HG03378 (cell line): Measurements from ENCODE around the gene PDLIM3.

ENCODE experiments used
- ATAC-seq: cut with Tn5 transposase; IDR thresholded peaks from one replicate; pipeline ENCODE4 v1.9.1; 2021; ENCODE audit warnings: mild to moderate bottlenecking, moderate library complexity; ENCODE audit not compliant: unreplicated experiment

The PDLIM3 gene

DNA sequence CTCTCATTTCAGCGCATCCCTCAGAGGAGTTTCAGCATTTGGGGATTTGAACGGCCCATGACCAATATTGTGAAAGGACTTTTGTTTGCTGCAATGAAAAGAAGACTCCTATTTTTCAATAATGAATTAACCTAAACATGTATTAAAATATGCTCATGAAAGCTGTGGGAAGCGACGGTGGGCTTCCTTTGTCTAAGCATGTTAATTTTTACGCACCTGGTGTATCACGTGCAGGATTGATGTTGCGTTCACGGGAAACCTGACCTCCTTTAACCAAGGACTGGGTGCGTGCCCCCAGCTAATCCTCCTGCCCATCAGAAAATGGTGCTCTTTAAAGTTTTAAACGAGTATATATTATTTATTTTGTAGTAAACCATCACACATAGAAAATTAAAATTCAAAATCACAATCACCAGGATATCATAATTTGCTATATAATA lies 63.2 kb downstream of the PDLIM3 start:
- peak; percentile 7 for ATAC-seq

DNA sequence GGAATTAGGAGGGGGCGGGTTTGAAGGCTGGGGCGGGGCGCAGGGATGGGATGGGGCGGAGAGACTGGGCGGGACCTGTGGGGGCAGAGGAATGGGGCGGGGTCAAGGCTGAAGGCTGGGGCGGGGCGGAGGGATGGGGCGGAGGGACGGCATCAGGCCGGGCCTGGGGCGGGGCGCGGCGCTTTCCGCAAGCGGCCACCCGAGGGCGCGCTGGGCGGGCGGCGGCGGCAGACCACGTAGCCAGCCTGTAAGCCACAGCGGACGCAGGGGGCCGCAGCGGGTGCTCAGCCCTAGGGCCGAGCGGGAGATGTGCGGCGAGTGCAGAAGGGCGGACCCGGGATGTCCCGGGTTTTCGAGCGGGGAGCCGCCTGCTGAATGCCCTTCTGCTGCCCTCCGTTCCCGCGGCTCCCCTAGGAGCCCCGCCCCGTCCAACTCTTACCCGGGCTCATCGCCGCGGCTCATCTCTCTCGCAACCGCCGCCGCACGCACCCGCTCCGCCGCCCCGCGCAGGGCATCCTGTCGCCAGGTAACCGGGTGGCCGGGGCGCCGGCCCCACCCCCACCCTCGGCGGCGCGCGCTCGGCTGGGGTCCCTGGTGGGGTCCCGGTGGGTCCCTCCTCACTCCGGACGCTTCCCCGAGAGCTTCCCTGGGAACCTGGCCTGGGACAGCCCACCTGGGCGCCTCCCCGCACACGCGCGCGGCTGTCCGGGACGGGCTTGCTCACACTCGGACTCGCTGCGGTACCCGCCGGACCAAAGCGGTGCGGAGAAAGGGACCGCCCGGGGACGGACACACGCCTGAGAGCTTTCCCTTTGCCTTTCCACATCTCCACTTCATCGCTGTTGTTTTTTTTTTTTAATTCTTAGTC lies 63.8 kb downstream of the PDLIM3 start, which contains the start of gene CCDC110:
Gene CCDC110 (minus strand): TSS at position 499 of the 868 bp plus-strand sequence. CDS start 50 bp downstream, at position 449.
- peak; percentile 57 for ATAC-seq

DNA sequence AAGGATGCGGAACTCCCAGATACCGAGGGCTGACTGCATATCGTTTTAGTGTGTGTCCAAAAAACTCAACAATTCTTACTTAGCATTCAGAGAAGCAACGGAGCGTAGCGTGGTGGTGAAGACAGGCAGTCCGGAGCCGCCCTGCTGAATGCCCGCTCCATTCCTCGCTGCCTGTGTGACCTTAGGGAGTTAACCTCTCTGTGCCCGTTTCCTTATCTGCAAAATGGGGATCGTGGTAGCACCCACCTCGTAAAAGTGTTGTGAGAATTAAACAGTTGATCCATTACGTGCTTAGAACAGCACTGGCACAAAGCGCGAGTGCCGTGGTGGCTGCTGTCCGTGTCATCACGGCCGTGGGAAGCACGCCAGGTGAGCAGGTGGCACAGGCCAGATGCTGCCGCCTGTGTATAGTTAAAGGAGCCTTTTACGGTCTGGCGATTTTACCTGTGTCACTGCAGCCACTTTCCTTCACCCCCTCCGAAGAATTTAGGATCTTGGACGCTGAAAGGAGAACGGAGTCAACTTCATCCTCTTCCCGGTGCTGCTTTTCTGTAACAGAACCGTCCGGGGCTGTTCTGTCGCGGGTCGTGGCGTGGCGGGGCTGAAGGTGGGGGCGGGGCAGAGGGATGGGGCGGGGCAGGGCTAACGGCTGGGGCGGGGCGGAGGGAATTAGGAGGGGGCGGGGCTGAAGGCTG lies 64.7 kb downstream of the PDLIM3 start:
- ATAC-seq, result no peak

DNA sequence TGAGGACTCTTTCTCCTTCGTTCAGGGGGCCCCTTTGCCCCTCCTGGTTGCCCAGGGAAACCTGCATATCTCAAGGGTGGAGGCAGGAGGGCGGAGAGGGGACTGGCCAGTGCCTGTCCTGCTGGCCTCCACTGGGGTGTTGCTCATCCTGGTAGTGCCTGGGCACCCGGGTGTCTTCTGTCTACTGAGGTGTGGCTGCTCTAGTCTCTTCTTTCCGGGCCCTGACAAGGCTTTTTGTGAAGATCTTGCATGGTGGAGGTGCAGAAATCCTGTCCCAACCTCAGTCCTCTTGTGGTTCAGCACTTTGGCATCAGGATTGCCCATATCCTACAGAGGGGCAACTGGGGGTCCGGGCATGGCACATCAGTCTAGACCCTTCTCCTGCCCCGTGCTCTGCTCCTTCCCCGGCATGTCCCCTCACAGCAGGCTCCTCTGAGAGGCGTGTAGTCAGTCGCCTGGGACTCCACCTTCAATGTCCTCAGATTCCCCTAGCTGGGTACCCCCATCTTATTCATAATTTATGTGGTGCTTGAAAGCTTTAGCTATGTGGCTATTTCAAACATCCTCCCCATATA lies 65.6 kb downstream of the PDLIM3 start:
- ATAC-seq, result no peak

DNA sequence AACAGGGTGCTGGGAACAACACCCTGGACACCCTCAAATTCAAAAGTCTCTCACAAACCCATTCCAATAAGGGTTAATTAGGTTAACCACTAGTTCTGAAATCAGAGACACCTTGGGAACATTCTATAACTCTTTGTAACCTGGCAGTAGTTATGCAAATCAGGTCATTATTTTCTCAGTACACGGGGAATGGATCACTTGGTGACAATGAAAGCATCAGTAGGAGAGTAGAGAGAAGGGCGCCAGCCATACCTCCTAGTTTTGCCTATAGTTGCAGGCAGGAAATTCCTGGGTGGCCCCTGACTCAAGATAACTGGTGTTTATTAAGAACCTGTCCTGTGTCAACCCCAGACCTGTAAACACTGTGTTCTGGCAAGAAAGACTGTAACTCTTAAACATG lies 66.3 kb downstream of the PDLIM3 start:
- ATAC-seq, result no peak

DNA sequence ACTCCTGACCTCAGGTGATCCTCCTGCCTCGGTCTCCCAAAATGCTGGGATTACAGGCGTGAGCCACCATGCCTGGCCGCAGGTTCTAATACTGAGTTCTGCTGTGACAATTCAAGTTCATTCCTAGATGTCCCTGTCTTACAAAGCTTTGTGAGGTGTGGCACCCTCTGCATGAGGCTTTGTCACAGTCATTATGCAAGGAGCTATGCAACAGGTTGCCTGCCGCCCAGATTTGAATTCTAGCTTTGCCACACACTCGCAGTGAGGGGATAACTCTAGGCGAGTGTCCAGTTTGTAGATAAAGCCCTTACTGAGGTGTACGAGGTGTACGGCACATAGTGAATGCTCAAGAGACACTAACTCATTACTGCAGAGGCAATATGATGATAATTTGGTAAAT lies 67.3 kb downstream of the PDLIM3 start:
- no peak for ATAC-seq

DNA sequence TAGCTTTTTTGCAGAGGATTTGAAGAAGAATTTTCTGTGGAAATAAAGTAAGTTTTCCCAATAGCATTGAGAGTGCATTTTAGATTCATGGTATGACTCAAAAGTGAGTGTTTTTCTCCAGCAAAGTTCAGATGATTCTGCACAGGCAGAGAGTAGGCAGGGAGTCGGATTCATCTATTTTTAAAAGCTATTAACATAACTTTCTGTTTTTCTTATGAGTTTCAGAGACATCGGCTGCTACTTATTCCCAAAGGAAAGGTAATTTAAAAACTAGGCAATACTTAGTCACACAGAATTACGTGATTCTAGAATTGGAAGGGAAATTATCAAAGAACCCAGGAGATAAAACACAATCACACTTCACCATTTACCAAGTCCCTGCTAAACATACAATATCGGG lies 68.2 kb downstream of the PDLIM3 start:
- ATAC-seq, result no peak

DNA sequence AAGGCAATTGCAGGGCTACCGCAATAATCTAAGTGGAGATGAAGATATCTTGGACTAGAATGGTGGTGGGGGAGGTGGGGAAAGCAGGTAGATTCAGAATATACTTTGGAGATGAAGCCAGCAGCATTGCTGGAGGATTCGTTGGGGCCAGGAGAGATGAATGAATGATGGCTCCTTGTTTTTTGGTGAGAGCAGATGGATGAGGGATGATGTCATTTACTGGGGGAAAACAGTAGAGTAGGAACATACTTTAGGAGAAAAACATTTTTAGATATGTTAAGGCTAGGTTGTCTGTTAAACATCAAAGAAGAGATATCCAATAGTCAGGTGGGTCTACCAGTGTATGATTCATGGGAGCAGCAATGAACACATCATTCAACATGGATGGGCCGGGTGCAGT lies 69.6 kb downstream of the PDLIM3 start:
- no peak for ATAC-seq

DNA sequence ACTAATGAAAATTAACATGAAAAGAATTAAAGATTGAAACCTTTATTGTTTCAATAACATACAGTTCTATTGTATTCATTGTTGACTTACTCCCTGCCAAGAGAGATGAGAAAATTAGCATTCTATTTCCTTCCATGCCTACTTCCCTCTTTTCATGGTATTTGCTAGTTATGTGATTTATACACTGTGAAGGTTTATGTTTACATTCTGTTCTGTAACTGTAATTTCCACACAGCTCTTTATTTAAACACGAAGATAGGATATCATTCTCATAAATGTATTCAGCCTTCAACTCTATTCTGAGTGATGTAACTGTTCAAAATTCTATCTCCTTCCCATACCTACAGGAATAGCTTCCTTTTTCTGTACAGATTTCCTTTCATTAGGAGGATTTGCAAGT lies 70.4 kb downstream of the PDLIM3 start:
- no peak for ATAC-seq

DNA sequence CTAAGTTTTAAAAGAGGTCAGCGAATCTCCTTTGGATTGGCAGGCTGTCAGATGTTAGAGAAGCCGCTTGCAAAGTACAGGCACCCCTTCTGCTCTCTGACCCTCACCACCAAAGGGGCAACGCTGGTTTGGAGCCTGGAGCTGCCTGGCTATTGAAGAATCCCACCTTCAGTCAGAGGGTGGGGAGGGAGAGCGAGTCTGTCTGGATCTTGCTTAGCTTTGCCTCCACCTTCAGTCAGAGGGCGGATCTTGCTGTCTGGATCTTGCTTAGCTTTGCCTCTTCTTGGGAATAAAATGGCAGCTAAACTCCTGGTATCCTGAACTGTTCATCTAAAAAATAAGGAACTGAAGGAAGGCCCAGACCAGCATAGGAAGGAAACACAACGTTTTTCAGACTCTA lies 71.1 kb downstream of the PDLIM3 start:
- no peak for ATAC-seq

DNA sequence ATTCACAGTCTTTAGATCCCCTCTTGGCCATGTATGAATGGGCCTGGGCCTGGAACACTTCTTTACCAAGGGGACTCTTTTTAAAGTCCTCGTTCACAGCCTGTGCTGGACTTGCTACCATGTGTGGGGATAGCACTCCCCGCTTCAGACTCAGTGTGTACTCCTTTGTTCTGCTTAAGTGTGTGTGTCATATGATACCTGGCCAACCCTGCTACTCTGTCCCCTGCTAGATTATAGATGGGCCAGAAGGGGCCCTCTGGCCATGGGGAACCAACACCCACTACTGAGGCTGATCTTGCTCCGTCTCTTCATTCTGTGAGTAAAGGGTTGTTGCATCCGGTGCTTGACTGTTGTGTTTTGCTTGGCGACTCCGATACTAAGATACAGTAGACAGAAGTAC lies 71.8 kb downstream of the PDLIM3 start:
- no peak for ATAC-seq

DNA sequence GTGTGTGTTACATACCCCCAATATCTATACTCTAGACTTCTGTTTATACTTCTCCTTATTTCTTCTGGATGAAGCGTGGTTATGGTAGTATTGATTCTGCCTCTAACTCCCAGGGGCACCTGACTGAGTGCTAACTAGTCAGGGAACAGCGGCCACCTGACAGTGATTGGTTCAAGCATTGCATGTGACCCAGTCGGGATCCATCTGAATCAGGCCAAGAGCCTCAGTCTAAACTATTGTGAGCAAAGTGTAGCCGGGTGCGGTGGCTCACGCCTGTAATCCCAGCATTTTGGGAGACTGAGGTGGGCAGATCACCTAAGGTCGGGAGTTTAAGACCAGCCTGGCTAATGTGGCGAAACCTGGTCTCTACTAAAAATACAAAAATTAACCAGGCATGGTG lies 73.7 kb downstream of the PDLIM3 start:
- no peak for ATAC-seq

DNA sequence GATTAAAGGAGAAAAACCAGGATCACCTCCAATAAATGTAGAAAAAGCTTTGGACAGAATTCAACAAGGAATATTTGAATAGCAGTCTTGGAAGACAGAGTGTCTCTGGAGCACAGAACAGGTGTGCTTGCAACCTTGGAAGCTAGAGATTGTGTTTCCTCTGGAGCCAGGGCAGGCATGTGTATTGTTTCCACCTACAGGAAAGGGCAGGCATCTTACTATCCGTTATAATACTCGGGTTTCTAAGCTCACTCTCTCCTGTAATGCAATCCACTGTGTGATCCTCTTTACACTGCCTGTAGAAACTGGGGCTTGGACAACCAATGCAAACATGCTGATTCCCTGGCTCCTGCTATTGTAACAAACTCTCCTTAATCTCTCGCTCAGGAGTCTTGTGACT lies 78.2 kb downstream of the PDLIM3 start:
- ATAC-seq, result no peak

DNA sequence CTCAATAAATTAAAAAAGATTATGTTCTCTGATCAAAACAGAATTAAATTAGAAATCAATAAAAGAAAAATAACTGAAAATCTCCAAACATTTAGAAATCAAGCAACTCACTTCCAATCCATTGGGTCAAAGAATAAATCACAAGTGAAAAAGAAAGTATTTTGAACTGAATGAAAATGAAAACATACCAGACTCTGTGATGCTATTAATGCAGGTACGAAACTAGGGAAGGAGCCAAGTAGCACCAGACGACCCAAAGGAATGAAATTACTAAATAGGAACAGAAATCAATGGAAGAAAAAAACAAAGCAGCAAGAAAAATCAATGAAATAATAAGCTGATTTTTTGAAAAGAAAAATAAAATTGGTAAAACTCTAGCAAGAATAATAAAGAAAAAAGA lies 79.2 kb downstream of the PDLIM3 start:
- ATAC-seq, result no peak
